HG03378 (cell line): Measurements from ENCODE around the gene SLC25A38.
"Not testable (repeated sequence)": the region's sequence is repeated elsewhere in the genome, so short reads cannot be mapped to it uniquely, and the experiment has no call there.

Experiments used
- ATAC-seq: cut with Tn5 transposase; IDR thresholded peaks from one replicate; pipeline ENCODE4 v1.9.1; 2021; ENCODE audit warnings: mild to moderate bottlenecking, moderate library complexity; ENCODE audit not compliant: unreplicated experiment

The SLC25A38 gene

GRCh38 chr3:39383045-39383880 lies at the start of gene SLC25A38:
SLC25A38 (plus strand) TSS chr3:39383370; CDS start chr3:39383725, 355 bp downstream.
- peak; percentile 56 for ATAC-seq

- ATAC-seq = no peak
Observed at GRCh38 chr3:39333607-39334006, 49.6 kb upstream of the SLC25A38 start.

- no peak for ATAC-seq
Observed at GRCh38 chr3:39334205-39334604, 49.0 kb upstream of the SLC25A38 start.

- no peak for ATAC-seq
Observed at GRCh38 chr3:39338201-39338600, 45.0 kb upstream of the SLC25A38 start.

GRCh38 chr3:39339086-39339485 lies 44.1 kb upstream of the SLC25A38 start:
- no peak for ATAC-seq

GRCh38 chr3:39343076-39343717 lies 40.0 kb upstream of the SLC25A38 start:
- ATAC-seq = no peak

- no peak for ATAC-seq
Observed at GRCh38 chr3:39343760-39344159, 39.4 kb upstream of the SLC25A38 start.

- ATAC-seq = no peak
Observed at GRCh38 chr3:39344746-39345344, 38.3 kb upstream of the SLC25A38 start.

GRCh38 chr3:39346785-39347585 lies 36.2 kb upstream of the SLC25A38 start:
- peak; percentile 73 for ATAC-seq

GRCh38 chr3:39347586-39347876 lies 35.6 kb upstream of the SLC25A38 start:
- no peak for ATAC-seq

- ATAC-seq = no peak
Observed at GRCh38 chr3:39349080-39349479, 34.1 kb upstream of the SLC25A38 start.

- no peak for ATAC-seq
Observed at GRCh38 chr3:39350714-39351113, 32.5 kb upstream of the SLC25A38 start.

- not testable (repeated sequence) for ATAC-seq
Observed at GRCh38 chr3:39351134-39351533, 32.0 kb upstream of the SLC25A38 start.

- not testable (repeated sequence) for ATAC-seq
Observed at GRCh38 chr3:39353168-39353927, 29.8 kb upstream of the SLC25A38 start.

- no peak for ATAC-seq
Observed at GRCh38 chr3:39358333-39358732, 24.8 kb upstream of the SLC25A38 start.

GRCh38 chr3:39361252-39361927 lies 21.8 kb upstream of the SLC25A38 start:
- ATAC-seq = no peak

- ATAC-seq = no peak
Observed at GRCh38 chr3:39362192-39362591, 21.0 kb upstream of the SLC25A38 start.

GRCh38 chr3:39362812-39363211 lies 20.4 kb upstream of the SLC25A38 start:
- no peak for ATAC-seq

- not testable (repeated sequence) for ATAC-seq
Observed at GRCh38 chr3:39370450-39370849, 12.7 kb upstream of the SLC25A38 start.

GRCh38 chr3:39372833-39373232 lies 10.3 kb upstream of the SLC25A38 start:
- no peak for ATAC-seq
